Left lung (tissue), 10 donors: Measurements from ENCODE around the gene TMEM266. TPM values are rescaled to one million over a fixed set of nuclear protein-coding genes. Genes with fewer than 3 reads are reported as not detected.

Source experiments
- ATAC-seq: fragments of 200-7000 bp; cut with Tn5 transposase; one replicate; pipeline ENCODE4 v1.9.1; 2020; ENCODE audit warnings: moderate library complexity
- DNase-seq, 4 donors: peaks; one replicate each; pipeline ENCODE4 v3.0.0-alpha.2; 2013 to 2020
- H3K27ac ChIP-seq, 2 donors: fragments of 200-600 bp; sonication (generic) in 1 of 2; one replicate each; pipeline versions ENCODE4 v1.5.0 to v1.8.0; 2020 to 2021
- H3K27me3 ChIP-seq, 2 donors: fragments of 200-600 bp; sonication (generic) in 1 of 2; one replicate each; pipeline versions ENCODE4 v1.5.0 to v1.8.0; 2020 to 2021
- H3K36me3 ChIP-seq, 2 donors: fragments of 200-600 bp; sonication (generic) in 1 of 2; one replicate each; pipeline versions ENCODE4 v1.5.0 to v1.8.0; 2020 to 2021
- H3K4me1 ChIP-seq, 2 donors: fragments of 200-600 bp; one replicate each; pipeline ENCODE4 v1.8.0; 2021
- H3K4me3 ChIP-seq, 2 donors: fragments of 200-600 bp; sonication (generic) in 1 of 2; one replicate each; pipeline versions ENCODE4 v1.5.0 to v1.8.0; 2020 to 2021; ENCODE audit warnings: mild to moderate bottlenecking in 1 of 2
- H3K9me3 ChIP-seq, 2 donors: fragments of 200-600 bp; sonication (generic) in 1 of 2; one replicate each; pipeline versions ENCODE4 v1.5.0 to v1.8.0; 2020 to 2021
- intact Hi-C, 2 donors: fragments of 100-400 bp; cut with DNase I; formaldehyde crosslinking; loops; one replicate each; pipeline versions ENCODE4 v1.11.2 to v1.14.2; 2022
- polyA plus RNA-seq, 6 donors: library from polyadenylated mRNA; unstranded; fragments of 120-200 nt; gene quantifications; one replicate each; pipeline ENCODE4 v1.2.1, GENCODE V29; 2013; ENCODE audit not compliant: insufficient read length in 6 of 6
- total RNA-seq, 2 donors: library from RNA; stranded (reverse); fragmentation: NEBNext Ultra II Directional; extraction: Animal tissue kit (Norgen Biotek cat#: 25700); gene quantifications; one replicate each; pipeline ENCODE4 v1.2.1, GENCODE V29; 2021
- TF ChIP-seq, protein P1 (sequence below), 2 donors: fragments of 200-600 bp; sonication (generic) in 1 of 2; IDR thresholded peaks; one replicate each; pipeline versions ENCODE4 v1.5.0 to v1.8.0; 2021; ENCODE audit warnings: antibody characterized with exemption in 2 of 2
- donor health status: DM: no; HTN: yes; CAD: no.
- donor health status: DM: no; HTN: no; CAD: no.

The TMEM266 gene
- total and polyA plus RNA-seq, 8 donors = 1.1 to 2.9 (median 2.3) TPM

GRCh38 chr15:76065793-76066192 is 6.0 kb downstream of the TMEM266 start:
- Histone ChIP-seq H3K36me3 (no peaks in the 10 kb centered on the region), H3K27me3 (peaks cover 4 to 33% of the 10 kb centered on the region in 2 donors), H3K4me1 (peaks cover 0 to 7% of the 10 kb centered on the region in 2 donors), H3K27ac (no peak overlapping the region), H3K9me3 (no peaks in the 10 kb centered on the region), H3K4me3 (no peak overlapping the region)
- intact Hi-C loops = no loop called here
- ATAC-seq (no peak), DNase-seq (no peak)
- TF ChIP-seq, protein P1, sequence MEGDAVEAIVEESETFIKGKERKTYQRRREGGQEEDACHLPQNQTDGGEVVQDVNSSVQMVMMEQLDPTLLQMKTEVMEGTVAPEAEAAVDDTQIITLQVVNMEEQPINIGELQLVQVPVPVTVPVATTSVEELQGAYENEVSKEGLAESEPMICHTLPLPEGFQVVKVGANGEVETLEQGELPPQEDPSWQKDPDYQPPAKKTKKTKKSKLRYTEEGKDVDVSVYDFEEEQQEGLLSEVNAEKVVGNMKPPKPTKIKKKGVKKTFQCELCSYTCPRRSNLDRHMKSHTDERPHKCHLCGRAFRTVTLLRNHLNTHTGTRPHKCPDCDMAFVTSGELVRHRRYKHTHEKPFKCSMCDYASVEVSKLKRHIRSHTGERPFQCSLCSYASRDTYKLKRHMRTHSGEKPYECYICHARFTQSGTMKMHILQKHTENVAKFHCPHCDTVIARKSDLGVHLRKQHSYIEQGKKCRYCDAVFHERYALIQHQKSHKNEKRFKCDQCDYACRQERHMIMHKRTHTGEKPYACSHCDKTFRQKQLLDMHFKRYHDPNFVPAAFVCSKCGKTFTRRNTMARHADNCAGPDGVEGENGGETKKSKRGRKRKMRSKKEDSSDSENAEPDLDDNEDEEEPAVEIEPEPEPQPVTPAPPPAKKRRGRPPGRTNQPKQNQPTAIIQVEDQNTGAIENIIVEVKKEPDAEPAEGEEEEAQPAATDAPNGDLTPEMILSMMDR (IDR thresholded peaks at IDR 0.05) = no peak

- no peaks in the 10 kb centered on the region for H3K36me3 ChIP-seq
- H3K9me3 ChIP-seq = no peaks in the 10 kb centered on the region
- no peak overlapping the region for H3K27ac ChIP-seq
- TF ChIP-seq, protein P1 (IDR thresholded peaks at IDR 0.05) = no peak
- H3K4me3 ChIP-seq = no peak overlapping the region
- intact Hi-C loops = no loop called here
- DNase-seq (no peak), ATAC-seq (no peak)
- peaks cover 0 to 4% of the 10 kb centered on the region in 2 donors for H3K4me1 ChIP-seq
- peaks cover 0 to 12% of the 10 kb centered on the region in 2 donors for H3K27me3 ChIP-seq
Measured at GRCh38 chr15:76070192-76070591, 10.4 kb downstream of the TMEM266 start.

DNA sequence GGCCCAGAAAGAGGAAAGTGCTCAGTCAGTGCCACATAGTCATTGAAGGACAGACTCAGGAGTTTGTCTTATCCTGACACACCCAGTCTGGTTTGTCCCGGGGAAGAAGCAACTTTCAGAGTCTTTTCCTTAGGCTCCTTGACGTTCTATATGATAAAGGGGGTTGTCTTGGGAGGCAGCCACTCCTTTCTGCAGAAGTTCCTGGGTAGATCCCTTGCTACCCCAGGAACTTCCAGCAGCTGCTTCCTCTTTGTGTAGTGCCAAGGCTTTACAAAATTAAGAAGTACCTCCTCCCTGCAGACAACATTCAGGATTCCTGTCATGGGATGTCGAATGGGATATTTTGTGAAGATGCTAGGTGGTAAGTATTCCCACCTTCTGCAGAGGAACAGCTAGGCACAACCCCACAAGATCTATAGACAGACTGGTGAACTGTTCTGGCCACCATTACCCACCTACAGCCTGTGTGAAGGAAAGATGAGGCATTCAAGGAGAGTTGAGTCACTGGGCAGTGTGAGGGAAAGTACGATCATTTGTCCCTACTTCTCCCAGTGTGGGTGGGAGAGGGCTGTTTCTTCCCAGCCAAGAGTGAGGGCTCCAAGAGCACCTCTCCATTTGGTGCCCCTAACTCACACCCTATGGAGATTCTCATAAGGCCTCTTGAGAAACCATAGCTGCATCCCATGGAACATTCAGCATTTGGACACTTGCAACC is 11.3 kb downstream of the TMEM266 start:
- Histone ChIP-seq H3K9me3 (no peaks in the 10 kb centered on the region), H3K4me1 (no peaks in the 10 kb centered on the region), H3K27me3 (peaks cover 0 to 5% of the 10 kb centered on the region in 2 donors), H3K4me3 (no peak overlapping the region), H3K36me3 (no peaks in the 10 kb centered on the region), H3K27ac (no peak overlapping the region)
- intact Hi-C loops = no loop called here
- TF ChIP-seq, protein P1 (IDR thresholded peaks at IDR 0.05) = no peak
- no peak for DNase-seq
- ATAC-seq = no peak

GRCh38 chr15:76071806-76072205 is 12.0 kb downstream of the TMEM266 start:
- intact Hi-C loops = no loop called here
- Histone ChIP-seq H3K36me3 (no peaks in the 10 kb centered on the region), H3K4me3 (no peak overlapping the region), H3K4me1 (no peaks in the 10 kb centered on the region), H3K27me3 (peaks cover 0 to under 1% of the 10 kb centered on the region in 2 donors), H3K9me3 (no peaks in the 10 kb centered on the region), H3K27ac (no peak overlapping the region)
- TF ChIP-seq, protein P1 (IDR thresholded peaks at IDR 0.05) = no peak
- ATAC-seq = no peak
- DNase-seq = no peak

- Histone ChIP-seq H3K4me3 (no peak overlapping the region), H3K27me3 (no peaks in the 10 kb centered on the region), H3K27ac (no peak overlapping the region), H3K4me1 (peaks cover 0 to 6% of the 10 kb centered on the region in 2 donors), H3K9me3 (no peaks in the 10 kb centered on the region), H3K36me3 (no peaks in the 10 kb centered on the region)
- TF ChIP-seq, protein P1 (IDR thresholded peaks at IDR 0.05) = no peak
- ATAC-seq (no peak), DNase-seq (no peak)
- intact Hi-C loops = no loop called here
Measured at GRCh38 chr15:76073554-76073953, 13.8 kb downstream of the TMEM266 start.
